Astrocyte of the hippocampus (primary cell): ENCODE measurements around the gene LAMTOR2.
"Not testable (repeated sequence)": the region's sequence is repeated elsewhere in the genome, so short reads cannot be mapped to it uniquely, and the experiment has no call there.

Experiments used
- DNase-seq: peaks from one replicate; pipeline ENCODE4 v3.0.0; 2011; ENCODE audit warnings: low read depth, low spot score

The LAMTOR2 gene

DNA sequence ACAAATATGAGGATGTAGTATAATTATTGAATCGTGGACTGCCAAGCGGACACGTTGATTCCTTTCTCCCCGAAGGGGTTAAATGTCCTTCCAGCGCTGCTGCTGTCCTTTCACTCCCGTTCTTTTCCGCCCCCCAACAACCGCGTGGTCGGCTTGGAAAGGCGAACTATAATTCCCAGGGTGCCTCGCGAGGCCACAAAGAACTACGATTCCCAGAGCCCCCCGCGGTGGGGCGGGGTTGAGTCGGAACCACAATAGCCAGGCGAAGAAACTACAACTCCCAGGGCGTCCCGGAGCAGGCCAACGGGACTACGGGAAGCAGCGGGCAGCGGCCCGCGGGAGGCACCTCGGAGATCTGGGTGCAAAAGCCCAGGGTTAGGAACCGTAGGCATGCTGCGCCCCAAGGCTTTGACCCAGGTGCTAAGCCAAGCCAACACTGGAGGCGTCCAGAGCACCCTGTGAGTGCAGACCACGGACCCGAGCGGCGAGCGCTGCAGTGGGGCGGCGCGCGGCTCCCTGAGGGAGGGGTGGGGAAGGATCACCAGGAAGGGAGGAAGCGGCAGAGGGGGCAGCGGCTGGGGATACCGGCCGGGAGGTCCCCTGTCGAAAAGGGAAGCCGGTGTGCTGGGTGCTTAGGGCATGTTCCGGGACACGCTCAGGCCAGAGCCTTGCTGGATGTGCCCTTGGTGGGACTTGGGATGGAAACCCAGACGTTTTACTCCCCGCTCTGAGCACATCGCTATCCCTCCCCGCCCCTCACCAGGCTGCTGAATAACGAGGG, at the start of gene LAMTOR2:
Gene LAMTOR2 (plus strand): TSS at position 283 of the 781 bp plus-strand sequence. CDS start 108 bp downstream, at position 391.
- peak; percentile 99 for DNase-seq

DNA sequence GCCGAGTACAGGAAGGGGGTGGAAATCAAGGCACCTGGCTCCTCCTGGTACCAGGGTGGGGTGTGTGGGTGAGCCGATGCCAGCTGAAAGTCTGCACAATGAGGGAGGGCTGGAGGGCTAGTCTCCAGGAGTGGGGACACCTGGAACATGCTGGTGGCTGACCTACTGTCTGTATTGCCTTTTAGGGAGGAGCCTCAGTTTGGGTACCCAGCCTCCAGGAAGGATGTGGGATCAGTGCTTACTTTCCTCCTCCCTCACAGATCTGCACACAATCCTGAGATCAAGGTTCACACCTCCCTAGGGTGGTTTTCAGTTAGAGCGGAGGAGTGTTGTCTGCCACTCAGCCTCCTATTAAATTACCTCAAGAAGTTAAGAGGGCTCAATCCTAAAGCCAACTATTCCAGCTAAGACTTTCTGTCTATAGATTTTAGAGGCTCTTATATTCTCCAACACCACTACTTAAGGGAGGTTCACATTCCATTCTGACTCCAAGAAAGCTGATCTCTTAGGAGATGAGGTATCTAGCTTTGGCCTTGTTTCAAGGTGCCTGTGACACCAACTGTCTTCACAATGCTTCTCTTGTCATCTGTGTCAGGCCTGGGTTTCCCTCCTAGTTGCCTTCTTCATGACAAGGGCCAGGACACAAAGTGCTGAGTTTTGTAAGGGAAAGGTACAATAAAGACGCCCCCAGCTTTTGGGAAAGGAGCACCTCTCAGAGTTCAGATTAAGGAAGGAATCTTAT, 49.6 kb upstream of the LAMTOR2 start:
- no peak for DNase-seq

DNA sequence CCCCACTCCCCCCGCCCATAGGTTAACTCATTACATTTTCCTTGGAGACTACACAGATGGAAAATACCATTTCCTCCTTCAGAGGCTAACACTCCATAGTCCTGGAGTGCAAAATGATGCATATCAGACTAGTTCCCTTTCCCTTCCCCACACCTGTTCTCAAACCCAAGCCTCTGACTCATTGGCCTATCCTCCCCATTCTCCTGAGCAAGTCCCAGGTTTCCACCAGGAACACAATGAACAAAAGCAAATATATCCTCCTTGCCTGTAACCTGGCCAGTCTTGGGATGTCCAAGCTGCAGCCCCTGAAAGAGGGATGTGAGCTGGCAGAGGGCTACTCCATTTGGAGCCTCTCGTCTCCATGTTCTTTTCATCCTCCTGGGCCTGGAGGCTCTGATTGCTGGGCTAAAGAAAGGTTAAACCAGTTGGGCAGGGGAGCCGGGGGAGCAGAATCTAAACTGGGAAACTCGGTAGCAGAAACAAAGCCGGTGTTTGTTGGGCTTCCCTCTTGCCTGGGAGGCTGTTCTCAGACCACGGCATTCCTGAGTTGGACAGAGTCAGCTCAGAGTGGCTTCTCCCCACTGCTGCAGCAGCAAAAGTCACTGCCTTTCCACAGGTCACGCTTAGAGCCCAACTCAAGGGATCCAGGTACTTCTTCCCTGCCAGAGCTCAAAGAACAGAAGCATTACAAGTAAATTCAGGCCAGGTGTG, 47.8 kb upstream of the LAMTOR2 start:
- DNase-seq, result peak; percentile 52

- DNase-seq, result no peak
Observed at GRCh38 chr1:156009404-156009803, 45.2 kb upstream of the LAMTOR2 start.

- DNase-seq, result no peak
Observed at GRCh38 chr1:156012051-156012817, 42.3 kb upstream of the LAMTOR2 start.

- DNase-seq, result no peak
Observed at GRCh38 chr1:156014829-156015228, 39.8 kb upstream of the LAMTOR2 start.

GRCh38 chr1:156019946-156020292, 34.7 kb upstream of the LAMTOR2 start:
- no peak for DNase-seq

DNA sequence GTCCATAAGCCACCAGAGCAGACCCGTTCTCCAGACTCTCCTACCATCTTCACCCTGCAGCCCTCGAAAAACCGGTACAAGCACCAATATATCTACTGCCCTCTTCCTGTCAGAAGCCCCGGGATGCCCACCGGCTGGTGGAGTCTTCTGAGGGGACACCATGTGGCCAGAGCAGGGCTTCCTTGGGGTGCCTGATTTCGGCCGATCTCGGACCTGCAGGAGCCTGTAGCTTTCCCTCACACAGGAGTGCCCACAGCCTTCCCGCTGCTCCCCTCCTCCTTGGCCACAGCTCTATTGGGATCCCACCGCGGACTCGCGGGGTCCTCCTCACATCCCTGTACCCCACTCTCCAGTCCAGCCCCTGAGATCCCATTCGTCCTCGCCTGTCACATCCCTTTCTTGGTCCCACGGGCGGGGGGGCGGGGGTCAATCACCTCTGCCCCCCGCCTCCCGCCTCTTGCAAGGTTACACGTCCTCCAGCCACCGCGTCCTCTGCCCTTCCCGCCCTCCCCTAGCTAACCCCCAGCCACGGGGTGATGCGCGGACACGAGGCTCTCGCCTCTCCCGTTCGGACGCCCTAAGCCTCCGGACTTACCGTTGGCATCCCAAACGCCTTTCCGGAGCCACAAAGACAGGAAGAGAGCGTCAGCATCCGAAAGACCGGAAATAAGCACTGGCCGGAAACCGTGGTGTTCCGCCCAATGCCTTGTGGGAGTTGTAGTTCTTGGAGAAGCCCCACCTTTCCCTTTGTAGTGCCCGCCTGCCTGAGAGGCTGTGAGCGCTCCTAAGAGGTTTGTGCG, 34.1 kb upstream of the LAMTOR2 start, which contains the start of gene SSR2:
Gene SSR2 (minus strand): TSS at position 659 of the 800 bp plus-strand sequence. CDS start 784 bp downstream, outside the sequence.
- peak; percentile 96 for DNase-seq

DNA sequence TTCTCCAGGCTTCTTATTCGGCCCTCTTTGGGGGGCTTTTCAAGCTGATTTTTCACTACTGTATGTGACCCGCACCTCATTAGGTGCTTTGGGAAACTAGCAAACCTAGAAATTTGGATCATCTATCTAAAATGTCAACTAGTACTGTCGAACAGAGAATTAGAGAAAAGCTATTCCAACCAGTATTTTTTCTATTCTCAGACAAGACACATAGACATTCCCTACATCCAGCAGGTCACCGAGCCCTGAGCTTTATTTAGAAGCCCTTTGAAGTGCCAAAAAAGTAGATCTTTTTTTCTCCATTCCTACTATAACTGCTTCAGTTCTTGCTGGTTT, 33.5 kb upstream of the LAMTOR2 start:
- no peak for DNase-seq

DNA sequence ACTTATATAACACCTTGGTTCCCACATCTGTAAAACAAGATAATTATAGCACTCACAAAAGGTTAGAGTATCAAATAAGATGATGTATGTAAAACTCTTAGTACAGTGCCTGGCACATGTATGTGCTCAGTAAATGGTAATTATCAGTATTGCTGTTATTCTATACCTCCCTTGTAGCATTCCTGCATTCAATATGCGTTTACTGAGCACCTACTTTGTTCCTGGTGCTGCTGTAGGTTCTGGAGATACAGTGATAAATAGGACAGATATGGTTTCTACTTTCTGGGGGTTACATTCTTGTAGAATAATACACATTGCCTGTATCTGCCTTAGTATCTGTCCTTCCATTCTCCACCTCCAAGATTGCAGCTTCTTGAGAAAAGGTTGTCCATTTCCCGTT, 32.6 kb upstream of the LAMTOR2 start:
- DNase-seq, result no peak

DNA sequence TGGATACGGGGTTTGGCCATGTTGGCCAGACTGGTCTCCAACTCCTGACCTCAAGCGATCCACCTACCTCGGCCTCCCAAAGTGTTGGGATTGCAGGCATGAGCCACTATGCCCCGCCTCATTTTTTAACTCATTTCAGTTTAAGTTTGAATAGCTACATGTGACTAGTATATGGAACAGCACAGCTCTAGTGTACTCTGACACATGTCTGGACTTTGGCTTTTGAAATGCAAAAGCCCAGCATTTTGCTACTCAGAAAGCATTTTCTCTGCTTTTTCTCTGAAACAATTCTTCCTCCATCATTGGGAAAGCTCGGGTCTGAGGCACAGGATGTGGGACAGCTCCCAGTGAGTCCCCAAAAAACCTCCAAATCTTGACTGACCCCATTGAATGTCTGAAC, 29.8 kb upstream of the LAMTOR2 start:
- DNase-seq, result no peak

- DNase-seq, result peak; percentile 74
Observed at GRCh38 chr1:156025876-156026275, 28.7 kb upstream of the LAMTOR2 start.

DNA sequence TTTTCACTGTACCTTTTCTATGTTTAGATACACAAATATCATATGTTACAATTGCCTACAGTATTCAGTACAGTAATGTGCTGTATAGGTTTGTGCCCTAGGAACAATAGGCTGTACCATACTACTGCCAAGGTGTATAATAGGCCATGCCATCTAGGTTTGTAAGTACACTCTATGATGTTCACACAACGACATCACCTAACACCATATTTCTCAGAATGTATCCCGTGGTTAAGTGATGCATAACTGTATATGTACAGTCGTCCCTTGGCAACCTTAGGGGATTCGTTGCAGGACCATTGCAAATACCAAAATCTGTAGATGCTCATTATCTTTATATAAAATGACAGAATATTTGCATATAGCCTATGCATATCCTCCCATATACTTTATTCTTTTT, 28.0 kb upstream of the LAMTOR2 start:
- no peak for DNase-seq

DNA sequence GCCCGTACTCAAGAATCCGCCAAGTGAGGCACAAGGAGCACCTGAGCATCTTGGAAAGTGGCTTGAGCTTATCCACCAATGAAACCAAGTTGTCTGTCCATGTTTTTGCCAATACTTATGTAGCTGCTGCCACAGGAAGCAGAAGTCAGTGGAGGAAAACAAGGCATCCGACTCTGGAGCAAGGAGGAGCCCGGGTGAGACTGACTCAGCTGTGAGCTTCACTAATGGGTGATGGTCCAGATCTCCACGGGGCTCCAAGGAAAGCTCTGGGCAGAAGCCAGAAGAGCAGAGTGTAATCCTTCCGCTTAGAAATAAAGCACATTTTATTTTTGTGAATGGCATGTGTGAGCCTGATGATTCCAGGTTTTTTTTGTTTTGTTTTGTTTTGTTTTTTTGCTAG, 21.6 kb upstream of the LAMTOR2 start:
- peak; percentile 39 for DNase-seq

DNA sequence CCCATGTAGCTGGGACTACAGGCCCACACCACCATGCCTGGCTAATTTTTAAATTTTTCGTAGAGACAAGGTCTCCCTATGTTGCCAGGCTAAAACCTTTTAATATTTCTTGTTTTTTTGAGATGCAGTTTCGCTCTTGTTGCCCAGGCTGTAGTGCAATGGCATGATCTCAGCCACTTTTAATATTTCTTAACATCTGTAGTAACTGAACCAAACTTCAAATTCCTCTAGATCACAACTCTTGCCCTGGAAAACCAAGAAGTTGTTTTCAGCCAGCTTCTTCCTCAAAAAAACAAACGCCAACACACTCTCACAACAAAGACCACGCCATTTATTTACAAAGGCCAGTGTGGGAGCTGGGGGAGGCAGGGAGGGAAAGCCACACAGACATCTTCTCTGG, 19.6 kb upstream of the LAMTOR2 start:
- not testable (repeated sequence) for DNase-seq

GRCh38 chr1:156042828-156043227, 11.8 kb upstream of the LAMTOR2 start:
- no peak for DNase-seq

DNA sequence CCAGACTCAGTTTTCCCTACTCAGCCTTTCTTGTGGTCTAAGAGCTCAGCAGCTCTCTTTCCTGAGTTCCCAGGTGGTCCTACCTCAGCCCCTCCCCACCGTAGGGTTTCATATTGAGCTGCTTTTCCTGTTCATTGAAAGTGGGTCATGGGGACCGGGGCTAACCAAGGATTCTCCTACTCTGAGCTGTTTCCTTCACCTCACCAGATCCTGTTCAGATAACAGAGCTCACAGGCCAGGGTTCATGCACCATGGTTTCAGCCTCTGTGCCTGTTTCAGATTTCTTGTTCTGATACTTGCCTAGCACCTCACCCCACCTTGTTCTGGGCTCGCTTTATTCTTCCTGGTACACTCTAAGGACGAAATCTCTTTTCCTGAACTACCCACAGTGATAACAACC, 9.5 kb upstream of the LAMTOR2 start:
- DNase-seq, result no peak

DNA sequence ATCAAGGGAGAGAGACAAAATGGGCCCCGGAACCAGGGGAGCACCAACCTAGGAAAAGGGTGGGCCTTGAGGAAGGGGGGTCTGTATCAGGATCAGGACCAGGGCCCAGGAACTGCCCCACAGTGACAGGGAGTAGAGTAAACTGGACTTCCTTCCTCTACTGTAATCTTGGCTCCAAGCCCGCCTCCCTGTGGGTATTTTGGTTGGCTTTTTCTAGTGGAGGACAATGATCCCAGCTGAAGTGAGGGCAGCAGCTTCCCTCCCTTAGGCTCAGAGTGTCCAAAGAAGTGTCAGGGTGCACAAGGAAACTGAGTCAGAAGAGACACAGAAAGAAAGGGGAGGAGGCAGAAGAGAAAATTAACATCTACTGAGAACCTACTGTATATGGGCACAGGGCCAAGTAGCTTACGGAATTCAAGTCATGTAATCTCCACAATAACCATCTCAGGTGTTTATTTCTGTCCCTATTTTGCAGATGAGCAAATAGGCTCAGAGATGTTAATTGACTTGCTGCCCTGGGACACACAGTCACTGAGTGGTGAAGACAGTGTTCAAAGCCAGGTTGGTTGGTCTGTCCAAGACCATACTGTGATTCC, 5.8 kb upstream of the LAMTOR2 start:
- DNase-seq, result no peak

DNA sequence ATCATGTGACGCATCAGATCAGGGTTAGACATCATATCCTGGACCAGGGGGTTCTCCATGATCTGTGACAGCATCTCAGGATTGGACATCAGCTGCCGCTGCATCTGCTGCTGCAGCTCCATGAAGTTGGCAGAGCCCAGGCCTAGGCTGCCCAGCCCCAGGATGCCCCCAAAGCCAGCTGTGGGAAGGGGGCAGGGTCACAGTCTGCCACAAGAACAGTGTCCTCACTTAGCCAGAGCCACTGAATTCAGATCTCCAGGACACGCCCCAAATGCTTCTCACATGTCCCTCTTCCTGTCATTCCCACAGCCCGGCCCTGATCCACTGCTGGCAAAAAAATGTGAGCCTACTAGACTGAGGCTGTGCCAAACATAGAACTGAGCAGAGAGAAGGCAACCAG, 4.2 kb upstream of the LAMTOR2 start:
- DNase-seq, result no peak

DNA sequence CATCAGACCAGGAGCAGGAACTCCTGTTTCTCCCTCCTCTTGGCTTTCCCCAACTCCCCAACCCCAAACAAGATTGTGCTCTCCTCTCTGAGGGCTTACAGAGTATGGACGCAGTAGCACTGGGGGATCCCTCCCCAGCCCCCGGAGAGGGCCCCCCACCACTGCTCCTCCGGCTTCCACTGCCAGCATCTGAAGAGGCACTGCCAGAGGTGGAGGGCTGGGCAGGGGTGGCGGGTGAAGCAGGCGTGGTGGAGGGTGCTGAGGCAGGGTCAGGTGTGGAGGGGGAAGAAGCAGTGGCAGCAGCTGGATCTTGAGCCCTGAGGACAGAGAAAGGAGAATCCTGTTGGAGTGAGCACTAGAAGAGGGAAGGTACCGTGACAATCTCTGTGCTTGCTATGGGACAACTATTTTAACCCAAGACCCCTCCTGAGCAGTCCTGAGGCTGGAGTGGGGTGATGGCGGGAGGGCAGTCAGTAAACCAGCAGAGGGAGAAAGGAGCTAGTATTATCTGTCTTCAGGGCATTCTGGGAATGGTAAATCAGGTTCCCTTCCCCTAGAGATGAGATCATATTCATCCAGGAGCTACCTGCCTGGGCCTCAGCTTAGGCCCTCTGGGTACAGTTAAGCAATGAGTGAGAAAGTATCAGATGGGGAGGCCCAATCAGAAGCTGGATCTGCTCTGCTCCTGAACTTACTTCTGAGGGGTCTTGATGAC, 3.4 kb upstream of the LAMTOR2 start:
- no peak for DNase-seq
